GM23338 (cell line): ENCODE measurements around the gene ADGRG2. TPM values are rescaled to one million over a fixed set of nuclear protein-coding genes. Genes with fewer than 3 reads are reported as not detected.

Source experiments
- ATAC-seq: fragments of 200-7000 bp; cut with Tn5 transposase; 3 replicates; pipeline ENCODE4 v1.9.1; 2020
- DNase-seq: peaks from one replicate; pipeline ENCODE4 v3.0.0-alpha.2; 2015; ENCODE audit warnings: low spot score
- H2AFZ ChIP-seq: fragments of 200-600 bp; sonication (generic); 2 replicates; pipeline ENCODE4 v1.8.0; 2016; ENCODE audit warnings: antibody characterized with exemption, mild to moderate bottlenecking, moderate library complexity
- H3F3A ChIP-seq: fragments of 200-600 bp; sonication (generic); replicated peaks from 2 replicates; pipeline ENCODE4 v1.8.0; 2017; ENCODE audit warnings: antibody characterized with exemption, mixed run types, low read depth
- H3K27ac ChIP-seq: fragments of 200-600 bp; sonication (generic); 2 replicates; pipeline ENCODE4 v1.6.1; 2016; ENCODE audit warnings: low read depth
- H3K27me3 ChIP-seq: fragments of 200-600 bp; sonication (generic); 2 replicates; pipeline ENCODE4 v1.8.0; 2016; ENCODE audit warnings: mild to moderate bottlenecking, mixed run types, moderate library complexity; ENCODE audit not compliant: insufficient read depth
- H3K36me3 ChIP-seq: fragments of 200-600 bp; sonication (generic); 2 replicates; pipeline ENCODE4 v1.8.0; 2016; ENCODE audit warnings: mild to moderate bottlenecking; ENCODE audit not compliant: insufficient read depth
- H3K4me1 ChIP-seq: fragments of 200-600 bp; sonication (generic); 2 replicates; pipeline ENCODE4 v1.8.0; 2016; ENCODE audit warnings: mild to moderate bottlenecking, moderate library complexity; ENCODE audit not compliant: insufficient read depth
- H3K4me2 ChIP-seq: fragments of 200-600 bp; sonication (generic); 2 replicates; pipeline ENCODE4 v1.7.1; 2017; ENCODE audit warnings: mixed run types
- H3K4me3 ChIP-seq: fragments of 200-600 bp; sonication (generic); 2 replicates; pipeline ENCODE4 v1.6.1; 2016; ENCODE audit warnings: mixed run types
- H3K79me2 ChIP-seq: fragments of 200-600 bp; sonication (generic); replicated peaks from 2 replicates; pipeline ENCODE4 v1.8.0; 2017; ENCODE audit warnings: mild to moderate bottlenecking; ENCODE audit not compliant: insufficient read depth
- H3K9me2 ChIP-seq: fragments of 200-600 bp; sonication (generic); 2 replicates; pipeline ENCODE4 v1.8.0; 2017; ENCODE audit not compliant: insufficient read depth
- H4K20me1 ChIP-seq: fragments of 200-600 bp; sonication (generic); replicated peaks from 2 replicates; pipeline ENCODE4 v1.8.0; 2017; ENCODE audit warnings: mild to moderate bottlenecking; ENCODE audit not compliant: insufficient read depth
- H3K27ac Mint-ChIP-seq: 2 replicates; pipeline ENCODE4 v1.8.0; 2020; ENCODE audit warnings: inconsistent platforms, mild to moderate bottlenecking, moderate library complexity, mixed read lengths
- H3K27me3 Mint-ChIP-seq: 3 replicates; pipeline ENCODE4 v1.8.0; 2022; ENCODE audit warnings: low read depth, mild to moderate bottlenecking, moderate library complexity, mixed read lengths, inconsistent platforms; ENCODE audit not compliant: insufficient read depth, poor library complexity
- H3K36me3 Mint-ChIP-seq: 3 replicates; pipeline ENCODE4 v1.8.0; 2021; ENCODE audit warnings: low read depth, mild to moderate bottlenecking, inconsistent platforms, moderate library complexity, mixed read lengths
- H3K4me1 Mint-ChIP-seq: 3 replicates; pipeline ENCODE4 v1.8.0; 2020; ENCODE audit warnings: mild to moderate bottlenecking, inconsistent platforms, mixed read lengths
- H3K4me3 Mint-ChIP-seq: 3 replicates; pipeline ENCODE4 v1.8.0; 2021; ENCODE audit warnings: moderate library complexity, mild to moderate bottlenecking, inconsistent platforms, mixed read lengths
- H3K9me3 Mint-ChIP-seq: 3 replicates; pipeline ENCODE4 v1.8.0; 2020; ENCODE audit warnings: moderate library complexity, mild to moderate bottlenecking, inconsistent platforms, mixed read lengths
- CREB1 ChIP-seq: fragments of 250-450 bp; sonication (Bioruptor Pico); IDR thresholded peaks from 2 replicates; pipeline ENCODE4 v1.5.0; 2020; ENCODE audit warnings: low read depth, mild to moderate bottlenecking, moderate library complexity
- CTCF ChIP-seq, 2 experiments: fragments of 200-600 bp in 1 of 2; sonication (generic) in 1 of 2; conservative IDR thresholded peaks; 2 replicates each; pipeline versions ENCODE4 v1.5.1 to v1.6.1; 2016 to 2017; ENCODE audit warnings: antibody characterized with exemption in 2 of 2, low read depth in 2 of 2, mild to moderate bottlenecking in 2 of 2, moderate library complexity in 1 of 2
- ETS1 ChIP-seq: IDR thresholded peaks from 2 replicates; pipeline ENCODE4 v1.6.1; 2016; ENCODE audit warnings: antibody characterized with exemption
- EZH2 ChIP-seq: fragments of 200-600 bp; sonication (generic); IDR thresholded peaks from one replicate; pipeline ENCODE4 v1.8.0; 2017; ENCODE audit warnings: antibody characterized with exemption, mild to moderate bottlenecking, low read depth; ENCODE audit not compliant: unreplicated experiment
- EZH2phosphoT487 ChIP-seq: fragments of 200-600 bp; sonication (generic); IDR thresholded peaks from one replicate; pipeline ENCODE4 v1.8.1; 2018; ENCODE audit warnings: antibody characterized with exemption; ENCODE audit not compliant: unreplicated experiment
- JUNB ChIP-seq: IDR thresholded peaks from one replicate; pipeline ENCODE4 v1.6.1; 2016; ENCODE audit warnings: antibody characterized with exemption; ENCODE audit not compliant: unreplicated experiment
- NANOG ChIP-seq: IDR thresholded peaks from 2 replicates; pipeline ENCODE4 v1.6.1; 2016; ENCODE audit warnings: antibody characterized with exemption, borderline replicate concordance
- POLR2AphosphoS5 ChIP-seq: IDR thresholded peaks from 2 replicates; pipeline ENCODE4 v1.6.1; 2016; ENCODE audit warnings: antibody characterized with exemption, low read depth
- REST ChIP-seq: IDR thresholded peaks from one replicate; pipeline ENCODE4 v1.6.1; 2018; ENCODE audit warnings: antibody characterized with exemption; ENCODE audit not compliant: unreplicated experiment
- STAT1 ChIP-seq: IDR thresholded peaks from one replicate; pipeline ENCODE4 v1.6.1; 2016; ENCODE audit warnings: antibody characterized with exemption; ENCODE audit not compliant: unreplicated experiment
- ZNF114 ChIP-seq: fragments of 250-450 bp; sonication (Bioruptor Pico); IDR thresholded peaks from 2 replicates; pipeline ENCODE4 v1.5.0; 2020; ENCODE audit warnings: mild to moderate bottlenecking, moderate library complexity
- ZNF331 ChIP-seq: fragments of 250-450 bp; sonication (Bioruptor Pico); IDR thresholded peaks from 2 replicates; pipeline ENCODE4 v1.5.0; 2020; ENCODE audit warnings: low read depth, mild to moderate bottlenecking, moderate library complexity
- ZNF462 ChIP-seq: fragments of 250-450 bp; sonication (Bioruptor Pico); IDR thresholded peaks from 2 replicates; pipeline ENCODE4 v1.5.0; 2020; ENCODE audit warnings: mild to moderate bottlenecking, moderate library complexity
- polyA plus RNA-seq: library from polyadenylated mRNA; unstranded; fragments of >200 nt; fragmentation: Nextera tagmentation; extraction: Ambion mirVana; gene quantifications from 2 replicates; pipeline ENCODE4 v1.2.1, GENCODE V29; 2016
- total RNA-seq: library from RNA; depleted of rRNA; stranded (reverse); fragments of >200 nt; shearing (Covaris generic); gene quantifications from 2 replicates; pipeline ENCODE4 v1.2.3, GENCODE V29; 2014

ADGRG2 gene
- total and polyA plus RNA-seq, 2 experiments from 2014 or later = 4.0 to 10.8 TPM

GRCh38 chrX:19070555-19070994 is 51.7 kb downstream of the ADGRG2 start:
- TF ChIP-seq NANOG (no peak), POLR2AphosphoS5 (no peak), STAT1 (no peak), ETS1 (no peak), CTCF (conservative IDR thresholded peaks at IDR 0.05; ENCODE audit: low read depth in 2 of 2) (no peak), EZH2 (no peak), REST (no peak), JUNB (no peak), CREB1 (CRISPR knock-in tag) (no peak), ZNF331 (CRISPR knock-in tag) (no peak), EZH2phosphoT487 (no peak), ZNF462 (CRISPR knock-in tag) (no peak), ZNF114 (no peak)
- Histone ChIP-seq H3K9me2 (no peaks in the 10 kb centered on the region), H3K4me1 (peaks cover 10% of the 10 kb centered on the region), H3K27ac (no peak overlapping the region), H3K27me3 (no peaks in the 10 kb centered on the region), H3K79me2 (no peaks in the 10 kb centered on the region), H3K4me3 (no peak overlapping the region), H2AFZ (no peak overlapping the region), H3K36me3 (no peaks in the 10 kb centered on the region), H3F3A (no peaks in the 10 kb centered on the region), H3K4me2 (no peak overlapping the region), H4K20me1 (no peaks in the 10 kb centered on the region)
- H3K4me1 Mint-ChIP-seq = peaks cover 6% of the 10 kb centered on the region
- H3K27me3 Mint-ChIP-seq = peaks cover 3% of the 10 kb centered on the region
- DNase-seq = no peak
- 0 out of 3 replicates have a peak, but pooled peaks cover 4% of the 10 kb centered on the region for H3K36me3 Mint-ChIP-seq
- no peak overlapping the region for H3K4me3 Mint-ChIP-seq
- H3K9me3 Mint-ChIP-seq = no peaks in the 10 kb centered on the region
- H3K27ac Mint-ChIP-seq = no peak overlapping the region
- no peak for ATAC-seq
